HG02970 (cell line): ENCODE data around the gene SPEN.

ENCODE experiments used
- ATAC-seq: cut with Tn5 transposase; IDR thresholded peaks from one replicate; pipeline ENCODE4 v1.9.1; 2021; ENCODE audit warnings: mild to moderate bottlenecking, moderate library complexity, moderate number of reproducible peaks; ENCODE audit not compliant: unreplicated experiment, low FRiP score

Gene SPEN

GRCh38 chr1:15852036-15852827, 4.7 kb downstream of the SPEN start:
- no peak for ATAC-seq

DNA sequence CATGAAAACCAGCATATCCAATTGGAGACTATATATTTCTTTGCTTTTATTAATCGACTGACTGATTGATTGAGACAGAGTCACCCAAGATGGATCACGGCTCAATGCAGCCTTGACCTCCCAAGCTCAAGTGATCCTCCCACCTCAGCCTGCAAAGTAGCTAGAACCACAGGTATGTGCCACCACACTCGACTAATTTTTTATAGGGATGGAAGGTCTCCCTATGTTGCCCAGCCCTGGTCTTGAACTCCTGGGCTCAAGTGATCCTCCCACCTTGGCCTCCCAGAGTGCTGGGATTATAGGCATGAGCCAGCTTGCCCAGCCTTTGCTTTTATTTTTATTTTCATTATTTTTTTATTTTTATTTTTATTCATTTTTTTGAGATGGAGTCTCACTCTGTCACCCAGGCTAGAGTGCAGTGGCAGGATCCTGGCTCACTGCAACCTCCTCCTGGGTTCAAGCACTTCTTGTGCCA, 5.4 kb downstream of the SPEN start:
- no peak for ATAC-seq

DNA sequence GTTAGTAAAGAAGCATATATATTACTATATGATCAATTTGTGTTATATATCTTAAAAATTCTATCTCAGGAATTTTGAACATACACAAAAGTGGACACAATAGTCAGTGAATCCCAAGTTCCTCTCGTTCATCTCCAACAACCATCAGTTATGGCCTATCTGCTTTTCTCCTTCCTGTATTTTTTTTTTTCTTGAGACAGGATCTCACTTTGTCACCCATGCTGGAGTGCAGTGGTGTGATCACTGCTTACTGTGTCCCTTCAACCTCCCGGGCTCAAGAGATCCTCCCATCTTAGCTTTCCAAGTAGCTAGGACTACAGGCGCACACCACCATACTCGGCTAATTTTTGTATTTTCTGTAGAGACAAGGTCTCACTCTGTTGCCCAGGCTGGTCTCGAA, 9.4 kb downstream of the SPEN start:
- no peak for ATAC-seq

DNA sequence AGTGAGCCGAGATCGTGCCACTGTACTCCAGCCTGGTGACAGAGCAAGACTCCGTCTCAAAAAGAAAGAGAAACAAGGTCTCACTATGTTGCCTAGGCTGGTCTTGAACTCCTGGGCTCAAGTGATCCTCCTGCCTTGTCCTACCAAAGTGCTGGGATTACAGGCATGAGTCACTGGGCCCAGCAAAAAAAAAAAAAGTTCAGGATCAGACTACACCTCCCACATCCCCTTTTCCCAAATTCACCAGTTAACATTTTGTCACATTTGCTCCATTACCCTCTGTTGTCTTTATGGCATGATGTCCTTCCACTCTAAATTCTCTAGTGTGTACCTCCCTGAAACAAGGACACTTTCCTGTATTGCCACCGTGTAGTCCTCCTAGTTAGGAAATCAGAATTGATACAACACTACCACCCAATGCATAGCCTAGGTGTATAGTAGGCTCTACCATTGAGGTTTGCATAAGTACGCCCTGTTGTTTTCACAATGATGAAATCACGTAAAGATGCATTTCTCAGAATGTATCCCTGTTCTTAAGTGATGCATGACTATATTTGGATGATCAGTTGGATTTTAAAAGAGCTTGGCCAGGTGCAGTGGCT, 10.7 kb downstream of the SPEN start:
- ATAC-seq = no peak

- no peak for ATAC-seq
Measured at GRCh38 chr1:15858672-15859372, 11.3 kb downstream of the SPEN start.

DNA sequence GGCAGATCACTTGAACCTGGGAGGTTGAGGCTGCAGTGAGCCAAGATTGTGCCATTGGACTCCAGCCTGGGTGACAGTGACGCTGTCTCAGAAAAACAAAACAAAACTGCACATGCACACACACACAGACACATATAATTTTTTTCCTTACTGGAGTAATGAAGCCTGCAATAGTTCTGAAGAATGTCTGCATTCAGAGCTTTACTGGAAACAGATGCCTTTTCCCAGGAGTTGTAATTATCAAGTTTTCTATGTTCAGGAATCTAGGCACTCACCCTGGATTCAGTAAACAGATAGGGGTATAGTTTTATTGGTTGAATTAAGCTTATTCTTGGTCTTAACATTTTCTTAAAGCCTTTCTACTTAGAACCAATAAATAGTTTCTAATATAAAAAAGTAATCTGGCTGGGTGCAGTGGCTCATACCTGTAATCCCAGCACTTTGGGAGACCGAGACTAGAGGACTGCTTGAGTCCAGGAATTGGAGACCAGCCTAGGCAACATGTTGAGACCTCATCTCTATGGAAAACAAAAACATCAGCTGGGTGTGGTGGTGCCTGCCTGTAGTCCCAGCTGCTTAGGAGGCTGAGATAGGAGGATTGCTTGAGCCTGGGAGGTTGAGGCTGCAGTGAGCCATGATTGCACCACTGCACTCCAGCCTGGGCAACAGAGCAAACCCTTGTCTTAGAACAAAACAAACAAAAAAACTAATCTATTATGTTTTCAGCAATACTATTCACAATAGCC, 15.8 kb downstream of the SPEN start:
- ATAC-seq = no peak

GRCh38 chr1:15866721-15867201, 19.3 kb downstream of the SPEN start:
- ATAC-seq = no peak

- no peak for ATAC-seq
Measured at GRCh38 chr1:15867288-15867687, 19.8 kb downstream of the SPEN start.

DNA sequence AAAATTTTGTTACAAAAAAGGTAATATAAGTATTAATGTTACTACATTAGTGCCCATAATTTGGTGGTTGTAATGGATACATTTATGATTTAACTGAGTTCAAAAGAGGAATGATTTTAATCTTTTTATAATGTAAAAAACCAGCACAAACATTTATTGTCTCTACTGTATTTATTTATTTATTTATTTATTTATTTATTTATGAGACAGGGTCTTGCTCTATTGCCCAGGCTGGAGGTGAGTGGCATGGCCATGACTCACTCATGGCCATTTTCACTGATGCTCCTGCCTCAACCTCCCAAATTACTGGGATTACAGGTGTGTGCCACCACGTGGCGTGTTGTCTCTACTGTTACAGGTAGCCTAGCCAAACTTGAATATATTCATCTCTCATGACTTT, 21.9 kb downstream of the SPEN start:
- no peak for ATAC-seq

DNA sequence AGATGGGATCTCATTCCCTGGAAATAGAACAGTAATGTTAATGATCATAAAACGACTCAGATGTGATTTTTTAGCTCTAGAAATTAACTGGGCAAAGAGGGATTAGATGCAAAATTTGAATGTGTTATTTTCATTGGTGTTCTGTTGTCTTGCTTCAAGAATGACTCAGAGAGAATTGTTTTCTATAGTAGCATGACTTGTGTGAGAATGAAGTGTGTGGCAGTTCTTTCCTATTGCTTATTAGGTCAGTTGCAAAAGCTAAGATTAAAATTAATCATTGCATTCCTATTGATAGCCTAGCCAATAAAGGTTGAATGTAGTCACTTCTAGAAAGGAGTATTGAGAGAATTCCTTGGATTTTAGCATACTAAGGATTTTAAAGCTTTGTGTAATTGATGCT, 22.9 kb downstream of the SPEN start:
- no peak for ATAC-seq

DNA sequence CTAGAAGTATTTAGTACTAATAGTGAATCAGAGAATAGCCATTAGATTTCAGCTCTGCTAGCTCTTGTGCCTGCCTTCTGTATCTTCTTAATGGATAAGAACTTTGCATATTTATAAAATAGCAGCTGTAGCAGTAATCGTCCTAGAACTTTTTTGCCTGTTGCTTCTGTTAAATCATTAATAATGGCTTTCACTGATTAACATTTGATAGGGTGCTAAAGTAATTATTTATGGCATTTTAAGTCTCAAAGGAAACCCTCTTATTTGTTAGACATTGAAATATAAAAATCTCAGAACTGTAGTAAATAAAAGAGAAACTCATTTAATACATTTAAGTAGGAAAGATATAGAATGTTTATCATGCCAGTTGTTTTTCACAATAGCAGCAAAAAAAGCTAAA, 27.0 kb downstream of the SPEN start:
- ATAC-seq = no peak

- ATAC-seq = no peak
Measured at GRCh38 chr1:15876357-15877055, 29.0 kb downstream of the SPEN start.

DNA sequence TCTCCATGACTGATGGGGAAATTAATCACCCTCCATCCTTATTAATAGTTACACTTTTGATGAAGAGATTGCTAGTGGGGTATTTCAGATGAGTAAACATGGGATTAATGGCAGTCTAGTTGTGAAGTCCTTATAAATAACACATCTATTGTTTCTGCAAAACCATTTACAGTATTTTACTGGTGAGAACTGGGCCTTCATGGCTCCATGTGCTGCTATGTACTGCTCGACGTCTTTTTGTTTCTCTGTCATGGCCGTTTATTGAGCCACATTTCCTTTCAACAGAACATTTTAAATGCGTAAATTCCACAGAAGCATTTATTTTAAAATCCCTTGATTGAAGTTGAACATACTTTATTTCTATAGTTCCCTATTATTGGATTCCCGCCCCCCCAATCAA, 34.5 kb downstream of the SPEN start:
- no peak for ATAC-seq

- ATAC-seq = no peak
Measured at GRCh38 chr1:15882665-15883064, 35.2 kb downstream of the SPEN start.

GRCh38 chr1:15883326-15883725, 35.8 kb downstream of the SPEN start:
- no peak for ATAC-seq

GRCh38 chr1:15884477-15884876, 37.0 kb downstream of the SPEN start:
- no peak for ATAC-seq

GRCh38 chr1:15885269-15885668, 37.8 kb downstream of the SPEN start:
- no peak for ATAC-seq

DNA sequence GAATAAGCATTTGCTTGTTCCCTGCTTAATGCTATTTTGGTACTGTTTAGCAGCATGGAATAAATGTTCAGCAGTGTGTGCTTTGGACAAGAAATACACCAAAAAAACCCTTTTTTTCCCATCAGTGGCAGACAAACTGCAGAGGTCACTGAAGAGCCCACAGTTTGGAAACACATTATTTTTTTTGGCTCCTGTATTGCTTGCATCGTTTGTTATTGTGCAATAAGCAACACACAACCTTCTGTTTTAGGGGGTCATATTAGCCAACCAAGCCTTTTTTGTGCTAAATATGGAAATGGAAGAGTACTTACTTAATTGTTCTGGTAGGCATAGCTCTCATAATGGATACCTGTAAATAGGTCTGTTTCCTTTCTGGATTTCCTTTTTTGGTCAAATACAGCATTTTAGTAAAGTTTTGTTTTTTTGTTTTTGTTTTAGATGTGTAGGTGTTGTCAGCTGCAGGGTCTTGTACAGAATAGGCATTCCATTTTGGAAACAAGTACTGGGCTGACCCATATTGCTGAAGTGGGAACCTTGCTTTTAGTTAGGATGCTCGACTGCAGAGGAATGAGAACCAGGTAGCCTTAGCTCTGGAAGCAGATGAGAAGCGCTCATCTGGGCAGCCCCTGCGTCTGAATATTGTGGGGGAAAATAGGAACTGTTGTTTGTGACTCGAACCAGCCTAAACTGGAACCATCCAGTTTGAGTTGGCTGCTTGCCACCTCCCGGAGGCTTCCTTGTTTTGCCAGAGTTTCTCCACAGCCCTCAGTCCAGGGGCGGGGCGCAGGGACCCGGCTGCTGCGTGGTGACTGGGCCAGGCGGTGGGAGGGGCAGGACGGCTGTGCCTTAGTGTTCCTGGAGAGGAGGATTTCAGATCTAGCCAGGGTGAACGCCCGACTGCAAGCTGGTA, 38.4 kb downstream of the SPEN start:
- ATAC-seq = no peak

DNA sequence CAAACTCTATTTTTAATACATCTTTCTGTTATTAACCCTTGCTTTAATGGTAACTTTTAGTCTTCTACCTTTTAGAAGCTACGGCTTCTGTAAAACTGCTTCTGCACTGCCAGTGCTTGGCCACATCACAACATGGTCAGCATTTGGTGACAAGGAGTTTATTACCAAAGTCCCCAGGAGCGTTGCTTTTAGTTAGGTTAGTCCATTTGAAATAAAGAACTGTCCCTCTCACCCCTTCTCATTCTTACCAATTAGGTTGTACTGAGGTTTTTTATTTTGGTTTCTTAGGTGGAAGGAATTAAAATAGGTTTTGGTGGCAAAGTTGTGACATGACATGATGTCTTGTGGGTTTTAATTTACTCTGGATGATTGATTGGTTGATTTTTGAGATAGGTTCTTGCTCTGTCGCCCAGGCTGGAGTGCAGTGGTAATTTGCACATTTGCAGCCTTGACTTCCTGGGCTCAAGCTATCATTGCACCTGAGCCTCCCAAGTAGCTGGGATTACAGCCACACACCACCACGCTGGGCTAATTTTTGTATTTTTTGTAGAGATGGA, 39.2 kb downstream of the SPEN start:
- ATAC-seq = no peak
